Activated CD8-positive, alpha-beta memory T cell treated with anti-CD3 and anti-CD28 coated beads, Interleukin-2, amount 50 U/mL, for 1 hour (primary cell): ENCODE data around the gene NT5DC2.

Experiments
- DNase-seq: peaks from one replicate; pipeline ENCODE4 v3.0.0-alpha.2; 2020; ENCODE audit errors: extremely low read depth

The NT5DC2 gene

GRCh38 chr3:52487788-52488691 lies 45.6 kb downstream of the NT5DC2 start:
- DNase-seq = no peak

GRCh38 chr3:52487050-52487787 lies 46.4 kb downstream of the NT5DC2 start:
- no peak for DNase-seq

- DNase-seq = no peak
These were observed 48.8 kb downstream of the NT5DC2 start for GRCh38 chr3:52484680-52485461.

GRCh38 chr3:52483577-52484381 lies 49.9 kb downstream of the NT5DC2 start:
- no peak for DNase-seq

- DNase-seq = no peak
These were observed 50.6 kb downstream of the NT5DC2 start for GRCh38 chr3:52483081-52483480.

GRCh38 chr3:52481819-52482521 lies 51.7 kb downstream of the NT5DC2 start:
- DNase-seq = no peak

GRCh38 chr3:52480768-52481715 lies 52.6 kb downstream of the NT5DC2 start:
- no peak for DNase-seq

GRCh38 chr3:52479877-52480575 lies 53.6 kb downstream of the NT5DC2 start:
- no peak for DNase-seq

GRCh38 chr3:52479037-52479876 lies 54.4 kb downstream of the NT5DC2 start:
- no peak for DNase-seq

GRCh38 chr3:52477796-52478095 lies 55.9 kb downstream of the NT5DC2 start:
- DNase-seq = no peak

- no peak for DNase-seq
These were observed 56.4 kb downstream of the NT5DC2 start for GRCh38 chr3:52477076-52477795.
